K562 (cell line): ENCODE data around the gene ARHGAP15. TPM values are rescaled to one million over a fixed set of nuclear protein-coding genes. Genes with fewer than 3 reads are reported as not detected.

Source experiments
- ATAC-seq: fragments of 200-7000 bp; cut with Tn5 transposase; 3 replicates; pipeline ENCODE4 v1.9.1; 2020; ENCODE audit warnings: moderate library complexity
- BruUV-seq: library from RNA; stranded (reverse); fragments of 400-500 nt; replicated peaks from 2 replicates; lab custom pipeline; 2021; lab: Mats Ljungman, UMichigan
- CTCF ChIA-PET: fragments of 300-600 bp; formaldehyde crosslinking; extraction: SDS; loops from one replicate; lab custom pipeline; 2021; ENCODE audit warnings: low intra/inter-chr PET ratio; lab: Yijun Ruan, JAX
- POLR2A ChIA-PET: fragments of 300-600, 350-650 bp; sonication (Branson Sonifier 250); formaldehyde crosslinking; extraction: SDS; loops from one replicate; lab custom pipeline; 2021; ENCODE audit warnings: antibody characterized with exemption, inconsistent platforms; lab: Yijun Ruan, JAX
- DNase-seq, 4 experiments: peaks; one replicate each; pipeline versions ENCODE4 v3.0.0 to v3.0.0-alpha.2; 2011 to 2018; ENCODE audit warnings: low spot score in 3 of 4, mixed read lengths in 3 of 4; ENCODE audit errors: extremely low read depth in 1 of 4
- FAIRE-seq: peaks from 2 replicates; lab custom pipeline; 2011; peaks lifted over from hg19 to GRCh38; lab: Jason Lieb, UNC
- H2AFZ ChIP-seq: 2 replicates; pipeline ENCODE4 v1.6.0; 2011; ENCODE audit warnings: low read depth, low read length, control low read depth, inconsistent platforms
- H3K27ac ChIP-seq: fragments of 200-600 bp; 3 replicates; pipeline ENCODE4 v1.8.0; 2011; ENCODE audit warnings: low read depth, mild to moderate bottlenecking, control low read depth, inconsistent platforms, low read length, moderate library complexity, mixed read lengths; ENCODE audit errors: extremely low read depth
- H3K27me3 ChIP-seq, 2 experiments: fragments of 300-600 bp in 1 of 2; 2 replicates in 1 of 2; 3 replicates in 1 of 2; pipeline versions ENCODE4 v1.6.0 to v1.8.0; 2011; ENCODE audit warnings: inconsistent platforms in 2 of 2, low read length in 2 of 2, mild to moderate bottlenecking in 1 of 2, mixed read lengths in 1 of 2, moderate library complexity in 1 of 2; ENCODE audit not compliant: control insufficient read depth in 2 of 2, insufficient read depth in 2 of 2
- H3K36me3 ChIP-seq: fragments of 300-600 bp; 3 replicates; pipeline ENCODE4 v1.8.0; 2011; ENCODE audit warnings: mild to moderate bottlenecking, low read length, inconsistent platforms; ENCODE audit not compliant: control insufficient read depth, insufficient read depth
- H3K4me1 ChIP-seq, 2 experiments: fragments of 200-600 bp in 1 of 2; replicated peaks in 1 of 2; 2 replicates in 1 of 2; 3 replicates in 1 of 2; pipeline versions ENCODE4 v1.5.1 to v1.8.0; 2011; ENCODE audit warnings: inconsistent platforms in 2 of 2, low read length in 2 of 2, mild to moderate bottlenecking in 1 of 2, mixed read lengths in 1 of 2, moderate library complexity in 1 of 2; ENCODE audit not compliant: control insufficient read depth in 2 of 2, insufficient read depth in 2 of 2
- H3K4me2 ChIP-seq: 2 replicates; pipeline ENCODE4 v1.6.1; 2011; ENCODE audit warnings: low read length, control low read depth, inconsistent platforms, mixed read lengths; ENCODE audit not compliant: insufficient read depth
- H3K4me3 ChIP-seq: fragments of 200-600 bp; sonication (generic), shearing (Covaris generic); 2 replicates; pipeline ENCODE4 v1.5.1; 2016; ENCODE audit warnings: control low read depth, inconsistent platforms
- H3K79me2 ChIP-seq: fragments of 200-600 bp; 3 replicates; pipeline ENCODE4 v1.8.0; 2011; ENCODE audit warnings: low read length, inconsistent platforms; ENCODE audit not compliant: control insufficient read depth, insufficient read depth
- H3K9ac ChIP-seq, 2 experiments: 2 replicates each; pipeline versions ENCODE4 v1.6.0 to v1.6.1; 2011; ENCODE audit warnings: low read depth in 2 of 2, low read length in 2 of 2, control low read depth in 1 of 2, inconsistent platforms in 1 of 2, mild to moderate bottlenecking in 1 of 2, mixed read lengths in 1 of 2; ENCODE audit not compliant: insufficient read depth in 1 of 2
- H3K9me1 ChIP-seq: one replicate; pipeline ENCODE4 v1.6.0; 2011; ENCODE audit warnings: inconsistent platforms, mild to moderate bottlenecking, low read length, moderate library complexity; ENCODE audit not compliant: control insufficient read depth, insufficient read depth
- H3K9me3 ChIP-seq: replicated peaks from 2 replicates; pipeline ENCODE4 v1.5.1; 2011; ENCODE audit warnings: low read depth, low read length, inconsistent platforms; ENCODE audit not compliant: control insufficient read depth, insufficient read depth
- H4K20me1 ChIP-seq: replicated peaks from 2 replicates; pipeline ENCODE4 v1.6.1; 2011; ENCODE audit warnings: low read length, inconsistent platforms, mixed read lengths; ENCODE audit not compliant: control insufficient read depth, insufficient read depth
- CBFA2T2 ChIP-seq: fragments of 450-650 bp; conservative IDR thresholded peaks from 2 replicates; pipeline ENCODE4 v1.6.1; 2017; ENCODE audit warnings: mild to moderate bottlenecking
- CBFA2T3 ChIP-seq: fragments of 450-650 bp; IDR thresholded peaks from 2 replicates; pipeline ENCODE4 v1.6.1; 2017
- GATAD2B ChIP-seq: fragments of 450-650 bp; IDR thresholded peaks from 2 replicates; pipeline ENCODE4 v1.6.1; 2017; ENCODE audit warnings: mild to moderate bottlenecking, borderline replicate concordance
- L3MBTL2 ChIP-seq: fragments of 450-650 bp; IDR thresholded peaks from 2 replicates; pipeline ENCODE4 v1.6.1; 2016; ENCODE audit warnings: mild to moderate bottlenecking, moderate library complexity
- OTX1 ChIP-seq: fragments of 450-650 bp; formaldehyde crosslinking; IDR thresholded peaks from 2 replicates; pipeline ENCODE4 v1.4.0; 2022; ENCODE audit warnings: mild to moderate bottlenecking
- SIRT6 ChIP-seq: IDR thresholded peaks from one replicate; pipeline ENCODE4 v1.6.1; 2012; ENCODE audit warnings: low read depth, mild to moderate bottlenecking, control low read depth, inconsistent platforms, low read length, moderate library complexity
- SRSF9 ChIP-seq: fragments of 200-400 bp; formaldehyde crosslinking; IDR thresholded peaks from 2 replicates; pipeline ENCODE4 v1.6.1; 2017; ENCODE audit warnings: low read depth, low read length, borderline replicate concordance
- TAL1 ChIP-seq: fragments of 450-650 bp; IDR thresholded peaks from 2 replicates; pipeline ENCODE4 v1.6.1; 2016; ENCODE audit warnings: mild to moderate bottlenecking
- ZNF766 ChIP-seq: fragments of 200-800 bp; sonication (Bioruptor generic); conservative IDR thresholded peaks from 2 replicates; pipeline ENCODE4 v1.6.1; 2016; ENCODE audit warnings: missing genetic modification characterization, missing compliant biosample characterization
- ZSCAN32 ChIP-seq: fragments of 450-650 bp; formaldehyde crosslinking; IDR thresholded peaks from 2 replicates; pipeline ENCODE4 v1.4.0; 2020; ENCODE audit warnings: mild to moderate bottlenecking, moderate library complexity
- WGBS: fragments of 100-300 bp; shearing (Covaris generic); methylation state at CpG from one replicate; pipeline ENCODE4 v1.1.6; 2016; ENCODE audit warnings: low coverage, mixed read lengths; ENCODE audit not compliant: insufficient coverage; ENCODE audit errors: missing lambda C conversion rate; 5-methylcytosine and 5-hydroxymethylcytosine counted together
- in situ Hi-C: fragments of 300-500 bp; cut with MboI; formaldehyde crosslinking; loops from 4 replicates; pipeline ENCODE4 v1.15.0; 2018; ENCODE audit warnings: inconsistent platforms, mixed read lengths
- intact Hi-C: fragments of 100-400 bp; cut with micrococcal nuclease; formaldehyde crosslinking; loops from 2 replicates; pipeline ENCODE4 v1.14.2; 2022
- polyA plus RNA-seq, 8 experiments: library from polyadenylated mRNA; depleted of rRNA in 4 of 8; stranded (reverse) in 5 of 8; unstranded in 3 of 8; fragments of >200 nt; fragmentation: Nextera tagmentation in 2 of 8; fragmentation: Illumina TruSeq in 1 of 8; extraction: Ambion mirVana in 2 of 8; extraction: Trizol in 1 of 8; gene quantifications; 2 replicates each; pipeline versions ENCODE4 v1.2.1 to v1.2.3, GENCODE V29; 2011 to 2014; ENCODE audit warnings: inconsistent platforms in 1 of 8, missing spikeins in 1 of 8
- total RNA-seq, 7 experiments: library from RNA; depleted of rRNA in 6 of 7; stranded (reverse); fragments of >200 nt in 6 of 7; fragmentation: Illumina TruSeq in 2 of 7; extraction: Trizol in 2 of 7; gene quantifications; 2 replicates each; pipeline versions ENCODE4 v1.2.1 to v1.2.3, GENCODE V29; 2011 to 2021; ENCODE audit warnings: low replicate concordance in 1 of 7

The ARHGAP15 gene
- total and polyA plus RNA-seq, 9 of the 15 experiments (the other 6 are each of a cell fraction or from before 2014, with no cell fraction given): 1.5 to 17.9 (median 7.9) TPM

DNA sequence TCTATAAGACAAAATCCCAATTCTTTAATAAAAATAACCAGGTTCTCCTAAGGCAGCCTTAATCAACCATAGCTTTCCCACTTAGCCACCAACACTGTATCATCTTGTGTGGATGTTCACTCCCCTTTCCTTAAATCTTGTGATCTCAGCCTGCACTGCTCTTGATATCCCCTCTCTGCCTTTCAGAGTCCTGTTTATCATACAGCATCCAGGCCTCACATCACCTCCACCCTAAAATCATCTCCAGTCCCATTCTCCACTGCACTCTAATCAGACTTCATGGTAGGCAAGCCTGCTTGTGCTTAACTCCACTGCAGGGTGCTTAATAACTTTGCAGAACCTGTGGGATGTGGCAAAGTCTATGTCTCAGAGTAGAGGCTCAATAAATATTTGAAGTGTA is 18.8 kb downstream of the ARHGAP15 start:
- no peaks in the 10 kb centered on the region for H3K36me3 ChIP-seq
- CTCF ChIA-PET: no interaction called here
- intact Hi-C loops: no loop called here
- ATAC-seq (no peak), FAIRE-seq (no peak), DNase-seq (peak in 1 of 4 experiments; percentile 39)
- no peaks in the 10 kb centered on the region for H3K9me1 ChIP-seq
- no peaks in the 10 kb centered on the region for H3K9me3 ChIP-seq
- in situ Hi-C loops: no loop called here
- POLR2A ChIA-PET: no interaction called here
- no peak overlapping the region for H3K4me3 ChIP-seq
- H3K27ac ChIP-seq: no peak overlapping the region
- no peak overlapping the region for H3K9ac ChIP-seq
- no peaks in the 10 kb centered on the region; a peak in 1 of 5 replicates for H3K4me1 ChIP-seq
- TF ChIP-seq TAL1: peak; percentile 26; the same call in 1 of the 2 replicates
- no peak for TF ChIP-seq SIRT6
- no peak for TF ChIP-seq OTX1 (CRISPR knock-in tag)
- no peak for TF ChIP-seq ZNF766 (CRISPR knock-in tag)
- 0 out of 2 replicates have a peak, but pooled peaks have one; percentile 20 for TF ChIP-seq CBFA2T2
- TF ChIP-seq CBFA2T3: peak; percentile 56
- no TSS peak for BruUV-seq
- no peaks in the 10 kb centered on the region for H3K79me2 ChIP-seq
- no peaks in the 10 kb centered on the region for H3K27me3 ChIP-seq
- H2AFZ ChIP-seq: no peak overlapping the region
- H3K4me2 ChIP-seq: no peak overlapping the region
- H4K20me1 ChIP-seq: no peaks in the 10 kb centered on the region

GRCh38 chr2:143148757-143149156 is 19.5 kb downstream of the ARHGAP15 start:
- ATAC-seq: no peak
- BruUV-seq: no TSS peak
- TF ChIP-seq ZSCAN32 (CRISPR knock-in tag): no peak
- TF ChIP-seq GATAD2B: no peak
- no peak for TF ChIP-seq SRSF9
- no peak for TF ChIP-seq L3MBTL2
- no peaks in the 10 kb centered on the region for H3K9me3 ChIP-seq
- no peak for DNase-seq
- no peak overlapping the region for H3K27ac ChIP-seq
- in situ Hi-C loops: no loop called here
- ChIA-PET CTCF (no interaction called here), POLR2A (no interaction called here)
- no peaks in the 10 kb centered on the region for H3K9me1 ChIP-seq
- H3K27me3 ChIP-seq: no peaks in the 10 kb centered on the region
- no peak overlapping the region for H3K4me3 ChIP-seq
- H3K36me3 ChIP-seq: no peaks in the 10 kb centered on the region
- no peaks in the 10 kb centered on the region; a peak in 1 of 5 replicates for H3K4me1 ChIP-seq
- intact Hi-C loops: no loop called here
- H3K79me2 ChIP-seq: no peaks in the 10 kb centered on the region
- no peak for FAIRE-seq
- WGBS: 20% methylated on average over 5 of the region's 5 CpGs
- no peak overlapping the region for H3K9ac ChIP-seq
- H2AFZ ChIP-seq: no peak overlapping the region
- H3K4me2 ChIP-seq: no peak overlapping the region
- no peaks in the 10 kb centered on the region for H4K20me1 ChIP-seq
